HepG2 (cell line): ENCODE measurements around the gene PRKCG. TPM values are rescaled to one million over a fixed set of nuclear protein-coding genes. Genes with fewer than 3 reads are reported as not detected.

ENCODE experiments used
- AHR ChIP-seq: IDR thresholded peaks from 2 replicates; pipeline ENCODE4 v1.6.1; 2018; ENCODE audit warnings: missing genetic modification reagents, missing compliant biosample characterization
- DNMT1 ChIP-seq: sonication (generic); formaldehyde crosslinking; IDR thresholded peaks from 2 replicates; pipeline ENCODE4 v1.5.1; 2020; ENCODE audit warnings: mild to moderate bottlenecking, missing genetic modification reagents
- HNRNPL ChIP-seq: fragments of 200-400 bp; formaldehyde crosslinking; IDR thresholded peaks from 2 replicates; pipeline ENCODE4 v1.6.1; 2017; ENCODE audit warnings: mild to moderate bottlenecking, low read depth, low read length
- JARID2 ChIP-seq: sonication (generic); formaldehyde crosslinking; IDR thresholded peaks from 2 replicates; pipeline ENCODE4 v1.8.1; 2023; ENCODE audit warnings: missing genetic modification reagents, inconsistent platforms; ENCODE audit not compliant: insufficient replicate concordance
- MED13 ChIP-seq: sonication (generic); formaldehyde crosslinking; IDR thresholded peaks from 2 replicates; pipeline ENCODE4 v1.5.0; 2020; ENCODE audit warnings: missing genetic modification reagents
- MXD4 ChIP-seq: IDR thresholded peaks from 2 replicates; pipeline ENCODE4 v1.6.1; 2016; ENCODE audit warnings: mild to moderate bottlenecking, missing biosample characterization, missing genetic modification reagents
- NFE2L2 ChIP-seq: fragments of 150-350 bp; IDR thresholded peaks from 2 replicates; pipeline ENCODE4 v1.6.1; 2014; ENCODE audit warnings: low read length
- RFX1 ChIP-seq: fragments of 450-650 bp; IDR thresholded peaks from 2 replicates; pipeline ENCODE4 v1.6.1; 2017
- SOX6 ChIP-seq, 2 experiments: fragments of 450-650 bp in 1 of 2; sonication (generic) in 1 of 2; formaldehyde crosslinking in 1 of 2; IDR thresholded peaks; 2 replicates each; pipeline versions ENCODE4 v1.4.0 to v1.6.1; 2017 to 2020; ENCODE audit warnings: antibody characterized with exemption in 1 of 2, mild to moderate bottlenecking in 1 of 2, missing genetic modification reagents in 1 of 2
- U2AF1 ChIP-seq: fragments of 200-400 bp; formaldehyde crosslinking; optimal IDR thresholded peaks from 2 replicates; pipeline ENCODE3; 2017; ENCODE audit warnings: mild to moderate bottlenecking, low read depth, low read length
- ZNF773 ChIP-seq: sonication (generic); formaldehyde crosslinking; IDR thresholded peaks from 2 replicates; pipeline ENCODE4 v1.4.0; 2020; ENCODE audit warnings: missing genetic modification reagents, borderline replicate concordance
- polyA plus RNA-seq, 8 experiments: library from polyadenylated mRNA; depleted of rRNA in 3 of 8; stranded (reverse) in 7 of 8; unstranded in 1 of 8; fragments of >200 nt; fragmentation: Illumina TruSeq in 4 of 8; extraction: Trizol in 4 of 8; gene quantifications; 2 replicates each; pipeline versions ENCODE4 v1.2.1 to v1.2.3, GENCODE V29; 2011 to 2016; ENCODE audit warnings: low read depth in 4 of 8, missing spikeins in 1 of 8, mixed read lengths in 1 of 8; ENCODE audit not compliant: insufficient read depth in 1 of 8
- total RNA-seq, 5 experiments: library from RNA; depleted of rRNA; stranded (reverse); fragments of >200 nt; fragmentation: Illumina TruSeq; extraction: Trizol; gene quantifications; 2 replicates each; pipeline ENCODE4 v1.2.3, GENCODE V29; 2016; ENCODE audit warnings: low read depth in 1 of 5
- TF ChIP-seq, protein P1 (sequence below): sonication (generic); formaldehyde crosslinking; conservative IDR thresholded peaks from 2 replicates; pipeline ENCODE4 v1.4.0; 2020; ENCODE audit warnings: missing genetic modification reagents
- TF ChIP-seq, protein P2 (sequence below): sonication (generic); formaldehyde crosslinking; IDR thresholded peaks from 2 replicates; pipeline ENCODE4 v1.5.1; 2020; ENCODE audit warnings: missing genetic modification reagents, mild to moderate bottlenecking, borderline replicate concordance
- TF ChIP-seq, protein P3 (sequence below), 2 experiments: sonication (generic) in 1 of 2; formaldehyde crosslinking in 1 of 2; IDR thresholded peaks; 2 replicates each; pipeline versions ENCODE4 v1.6.1 to v1.9.0; 2014 to 2022; ENCODE audit warnings: antibody characterized with exemption in 1 of 2, borderline replicate concordance in 1 of 2, inconsistent platforms in 1 of 2, low read depth in 1 of 2, missing genetic modification reagents in 1 of 2
- TF ChIP-seq, protein P4 (sequence below): sonication (generic); formaldehyde crosslinking; IDR thresholded peaks from 2 replicates; pipeline ENCODE4 v1.4.0; 2020; ENCODE audit warnings: low read depth, mild to moderate bottlenecking, missing genetic modification reagents

Gene PRKCG
- total and polyA plus RNA-seq, 2 of the 13 experiments (the other 11 are each of a cell fraction or from before 2014, with no cell fraction given), result 0.02 to 0.03 TPM

DNA sequence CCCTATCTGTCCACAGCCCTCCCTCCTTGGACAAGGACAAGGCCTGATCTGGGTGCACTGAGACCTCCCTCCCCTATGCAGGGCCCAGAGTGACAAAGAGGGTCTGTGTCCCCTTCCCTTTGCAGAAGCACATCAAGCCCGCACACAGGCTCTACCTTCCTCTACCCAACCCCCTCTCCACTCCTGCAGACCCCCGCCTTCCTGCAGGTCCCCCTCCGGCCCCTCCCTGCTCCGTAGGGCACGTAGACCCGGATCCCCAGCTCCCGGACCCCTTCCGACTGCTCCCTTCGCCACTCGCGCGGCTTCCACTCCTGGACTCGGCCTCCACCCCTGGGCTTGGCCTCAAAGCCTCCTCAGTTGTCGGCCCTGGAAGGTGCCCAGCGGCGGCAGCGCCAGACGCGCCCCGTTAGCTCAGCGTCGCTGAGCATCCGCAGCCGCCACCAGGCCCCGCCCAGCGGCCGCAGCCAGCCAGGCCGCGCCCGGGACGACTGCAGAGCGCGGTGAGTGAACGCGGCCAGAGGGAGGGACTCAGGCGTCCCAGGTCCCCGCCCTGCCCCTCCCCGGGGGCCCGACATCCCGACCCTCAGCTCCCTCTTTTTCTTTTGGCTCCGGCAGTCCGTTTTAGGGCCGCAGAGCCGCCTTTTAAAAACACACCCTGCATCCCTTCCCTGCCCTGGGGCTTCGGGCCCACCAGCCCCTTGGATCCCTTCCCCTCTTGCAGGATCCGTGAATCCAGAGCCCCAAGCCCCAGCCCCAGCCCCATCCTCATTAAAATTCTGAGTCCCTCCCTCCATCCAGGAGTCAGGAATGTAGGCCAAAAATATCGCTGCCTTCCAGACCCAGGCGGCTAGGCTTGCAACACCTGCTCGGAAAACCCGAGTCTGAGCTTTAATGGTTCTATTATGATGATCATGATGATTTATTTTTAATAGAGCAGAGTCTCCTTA lies 15.8 kb upstream of the PRKCG start (continued):
- TF ChIP-seq, protein P1, sequence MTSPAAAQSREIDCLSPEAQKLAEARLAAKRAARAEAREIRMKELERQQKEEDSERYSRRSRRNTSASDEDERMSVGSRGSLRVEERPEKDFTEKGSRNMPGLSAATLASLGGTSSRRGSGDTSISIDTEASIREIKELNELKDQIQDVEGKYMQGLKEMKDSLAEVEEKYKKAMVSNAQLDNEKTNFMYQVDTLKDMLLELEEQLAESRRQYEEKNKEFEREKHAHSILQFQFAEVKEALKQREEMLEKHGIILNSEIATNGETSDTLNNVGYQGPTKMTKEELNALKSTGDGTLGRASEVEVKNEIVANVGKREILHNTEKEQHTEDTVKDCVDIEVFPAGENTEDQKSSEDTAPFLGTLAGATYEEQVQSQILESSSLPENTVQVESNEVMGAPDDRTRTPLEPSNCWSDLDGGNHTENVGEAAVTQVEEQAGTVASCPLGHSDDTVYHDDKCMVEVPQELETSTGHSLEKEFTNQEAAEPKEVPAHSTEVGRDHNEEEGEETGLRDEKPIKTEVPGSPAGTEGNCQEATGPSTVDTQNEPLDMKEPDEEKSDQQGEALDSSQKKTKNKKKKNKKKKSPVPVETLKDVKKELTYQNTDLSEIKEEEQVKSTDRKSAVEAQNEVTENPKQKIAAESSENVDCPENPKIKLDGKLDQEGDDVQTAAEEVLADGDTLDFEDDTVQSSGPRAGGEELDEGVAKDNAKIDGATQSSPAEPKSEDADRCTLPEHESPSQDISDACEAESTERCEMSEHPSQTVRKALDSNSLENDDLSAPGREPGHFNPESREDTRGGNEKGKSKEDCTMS (CRISPR knock-in tag), result no peak
- TF ChIP-seq, protein P2, sequence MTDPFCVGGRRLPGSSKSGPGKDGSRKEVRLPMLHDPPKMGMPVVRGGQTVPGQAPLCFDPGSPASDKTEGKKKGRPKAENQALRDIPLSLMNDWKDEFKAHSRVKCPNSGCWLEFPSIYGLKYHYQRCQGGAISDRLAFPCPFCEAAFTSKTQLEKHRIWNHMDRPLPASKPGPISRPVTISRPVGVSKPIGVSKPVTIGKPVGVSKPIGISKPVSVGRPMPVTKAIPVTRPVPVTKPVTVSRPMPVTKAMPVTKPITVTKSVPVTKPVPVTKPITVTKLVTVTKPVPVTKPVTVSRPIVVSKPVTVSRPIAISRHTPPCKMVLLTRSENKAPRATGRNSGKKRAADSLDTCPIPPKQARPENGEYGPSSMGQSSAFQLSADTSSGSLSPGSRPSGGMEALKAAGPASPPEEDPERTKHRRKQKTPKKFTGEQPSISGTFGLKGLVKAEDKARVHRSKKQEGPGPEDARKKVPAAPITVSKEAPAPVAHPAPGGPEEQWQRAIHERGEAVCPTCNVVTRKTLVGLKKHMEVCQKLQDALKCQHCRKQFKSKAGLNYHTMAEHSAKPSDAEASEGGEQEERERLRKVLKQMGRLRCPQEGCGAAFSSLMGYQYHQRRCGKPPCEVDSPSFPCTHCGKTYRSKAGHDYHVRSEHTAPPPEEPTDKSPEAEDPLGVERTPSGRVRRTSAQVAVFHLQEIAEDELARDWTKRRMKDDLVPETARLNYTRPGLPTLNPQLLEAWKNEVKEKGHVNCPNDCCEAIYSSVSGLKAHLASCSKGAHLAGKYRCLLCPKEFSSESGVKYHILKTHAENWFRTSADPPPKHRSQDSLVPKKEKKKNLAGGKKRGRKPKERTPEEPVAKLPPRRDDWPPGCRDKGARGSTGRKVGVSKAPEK, result no peak
- peak; percentile 18 for TF ChIP-seq JARID2
- no peak for TF ChIP-seq SOX6 (IDR thresholded peaks at IDR 0.05)
- TF ChIP-seq SOX6 (CRISPR knock-in tag; IDR thresholded peaks at IDR 0.05), result no peak
- 0 out of 2 replicates have a peak, but pooled peaks have one; percentile 38 for TF ChIP-seq HNRNPL
- TF ChIP-seq NFE2L2, result no peak
- peak; percentile 85; the same call in 1 of the 2 replicates for TF ChIP-seq AHR (CRISPR knock-in tag)
- TF ChIP-seq ZNF773 (CRISPR knock-in tag), result no peak; the same call in 1 of the 2 replicates
- no peak for TF ChIP-seq U2AF1
- TF ChIP-seq, protein P3, sequence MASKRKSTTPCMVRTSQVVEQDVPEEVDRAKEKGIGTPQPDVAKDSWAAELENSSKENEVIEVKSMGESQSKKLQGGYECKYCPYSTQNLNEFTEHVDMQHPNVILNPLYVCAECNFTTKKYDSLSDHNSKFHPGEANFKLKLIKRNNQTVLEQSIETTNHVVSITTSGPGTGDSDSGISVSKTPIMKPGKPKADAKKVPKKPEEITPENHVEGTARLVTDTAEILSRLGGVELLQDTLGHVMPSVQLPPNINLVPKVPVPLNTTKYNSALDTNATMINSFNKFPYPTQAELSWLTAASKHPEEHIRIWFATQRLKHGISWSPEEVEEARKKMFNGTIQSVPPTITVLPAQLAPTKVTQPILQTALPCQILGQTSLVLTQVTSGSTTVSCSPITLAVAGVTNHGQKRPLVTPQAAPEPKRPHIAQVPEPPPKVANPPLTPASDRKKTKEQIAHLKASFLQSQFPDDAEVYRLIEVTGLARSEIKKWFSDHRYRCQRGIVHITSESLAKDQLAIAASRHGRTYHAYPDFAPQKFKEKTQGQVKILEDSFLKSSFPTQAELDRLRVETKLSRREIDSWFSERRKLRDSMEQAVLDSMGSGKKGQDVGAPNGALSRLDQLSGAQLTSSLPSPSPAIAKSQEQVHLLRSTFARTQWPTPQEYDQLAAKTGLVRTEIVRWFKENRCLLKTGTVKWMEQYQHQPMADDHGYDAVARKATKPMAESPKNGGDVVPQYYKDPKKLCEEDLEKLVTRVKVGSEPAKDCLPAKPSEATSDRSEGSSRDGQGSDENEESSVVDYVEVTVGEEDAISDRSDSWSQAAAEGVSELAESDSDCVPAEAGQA (IDR thresholded peaks at IDR 0.05; ENCODE audit: low read depth), result no peak
- TF ChIP-seq, protein P3 (CRISPR knock-in tag; IDR thresholded peaks at IDR 0.05; ENCODE audit: borderline replicate concordance), result 0 out of 2 replicates have a peak, but pooled peaks have one; percentile 22
- no peak for TF ChIP-seq RFX1
- TF ChIP-seq MED13, result no peak; the same call in 1 of the 2 replicates
- TF ChIP-seq MXD4 (CRISPR knock-in tag), result 0 out of 2 replicates have a peak, but pooled peaks have one; percentile 33
- TF ChIP-seq, protein P4, sequence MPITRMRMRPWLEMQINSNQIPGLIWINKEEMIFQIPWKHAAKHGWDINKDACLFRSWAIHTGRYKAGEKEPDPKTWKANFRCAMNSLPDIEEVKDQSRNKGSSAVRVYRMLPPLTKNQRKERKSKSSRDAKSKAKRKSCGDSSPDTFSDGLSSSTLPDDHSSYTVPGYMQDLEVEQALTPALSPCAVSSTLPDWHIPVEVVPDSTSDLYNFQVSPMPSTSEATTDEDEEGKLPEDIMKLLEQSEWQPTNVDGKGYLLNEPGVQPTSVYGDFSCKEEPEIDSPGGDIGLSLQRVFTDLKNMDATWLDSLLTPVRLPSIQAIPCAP, result no peak
- TF ChIP-seq DNMT1 (CRISPR knock-in tag), result no peak
